Small intestine (tissue), 7 donors: ENCODE results near the gene TMPRSS5. TPM values are rescaled to one million over a fixed set of nuclear protein-coding genes. Genes with fewer than 3 reads are reported as not detected.
A peak's percentile ranks its signal among the peaks of the same experiment; 100 is the strongest.
"Not testable (repeated sequence)": the region's sequence is repeated elsewhere in the genome, so short reads cannot be mapped to it uniquely, and the experiment has no call there.

Experiments used
- DNase-seq, 2 donors: peaks; one replicate each; pipeline versions ENCODE4 v3.0.0 to v3.0.0-alpha.2; 2013
- FAIRE-seq: peaks from 2 replicates; lab custom pipeline; 2012; peaks lifted over from hg19 to GRCh38; lab: Jason Lieb, UNC
- H3K27ac ChIP-seq, 3 donors: one replicate each; pipeline ENCODE4 v1.5.1; 2013; ENCODE audit warnings: low read length in 2 of 3, mild to moderate bottlenecking in 2 of 3, control low read depth in 1 of 3, inconsistent platforms in 1 of 3, low read depth in 1 of 3, moderate library complexity in 1 of 3
- H3K27me3 ChIP-seq, 3 donors: one replicate each; pipeline ENCODE4 v1.6.1; 2013; ENCODE audit warnings: low read length in 3 of 3, inconsistent platforms in 1 of 3; ENCODE audit not compliant: control insufficient read depth in 3 of 3, insufficient read depth in 3 of 3
- H3K36me3 ChIP-seq, 3 donors: one replicate each; pipeline ENCODE4 v1.6.1; 2013; ENCODE audit warnings: low read length in 3 of 3, inconsistent platforms in 1 of 3, low read depth in 1 of 3, mild to moderate bottlenecking in 1 of 3, moderate library complexity in 1 of 3; ENCODE audit not compliant: control insufficient read depth in 3 of 3, insufficient read depth in 2 of 3
- H3K4me1 ChIP-seq, 3 donors: one replicate each; pipeline ENCODE4 v1.6.1; 2013; ENCODE audit warnings: low read length in 2 of 3, inconsistent platforms in 1 of 3, low read depth in 1 of 3, mild to moderate bottlenecking in 1 of 3, moderate library complexity in 1 of 3; ENCODE audit not compliant: control insufficient read depth in 3 of 3, insufficient read depth in 2 of 3
- H3K4me3 ChIP-seq, 3 donors: one replicate each; pipeline ENCODE4 v1.5.1; 2013; ENCODE audit warnings: low read length in 3 of 3, control low read depth in 1 of 3, inconsistent platforms in 1 of 3, low read depth in 1 of 3, mild to moderate bottlenecking in 1 of 3, moderate library complexity in 1 of 3
- H3K9me3 ChIP-seq, 2 donors: one replicate each; pipeline ENCODE4 v1.6.1; 2013; ENCODE audit warnings: low read depth in 1 of 2, low read length in 1 of 2; ENCODE audit not compliant: control insufficient read depth in 2 of 2, insufficient read depth in 1 of 2
- WGBS, 3 donors: extraction: QIAGEN DNeasy Blood & Tissue Kit; methylation state at CpG; one replicate each; pipeline ENCODE4 v1.1.7; 2013; 5-methylcytosine and 5-hydroxymethylcytosine counted together
- polyA plus RNA-seq, 4 donors: library from polyadenylated mRNA; stranded (reverse) in 3 of 4; unstranded in 1 of 4; fragments of 200-250 nt in 3 of 4; fragments of 120-200 nt in 1 of 4; gene quantifications; one replicate each; pipeline versions ENCODE4 v1.2.1 to v1.2.3, GENCODE V29; 2013
- donor health status: healthy with polysubstance abuse.
- donor health status: control.
- donor health status: control.
- donor health status: Bipolar disorder and iron deficiency.
- donor health status: healthy.

TMPRSS5 gene
- polyA plus RNA-seq, 4 donors, result 0.37 to 1.1 (median 0.42) TPM

- H3K36me3 ChIP-seq, result no peaks in the 10 kb centered on the region
- H3K9me3 ChIP-seq, result no peaks in the 10 kb centered on the region
- DNase-seq, result no peak
- H3K27me3 ChIP-seq, result no peaks in the 10 kb centered on the region
- 66 to 77% (median 75%) methylated on average over 5 of the region's 5 CpGs for WGBS, 3 donors
- FAIRE-seq, result no peak
- no peak overlapping the region for H3K4me3 ChIP-seq
- H3K27ac ChIP-seq, result peak overlapping the region in 2 of 3 donors; percentile 27 to 46
- H3K4me1 ChIP-seq, result peaks cover 0 to 5% (median 0%) of the 10 kb centered on the region in 3 donors
These were observed 19.3 kb upstream of the TMPRSS5 start for GRCh38 chr11:113725407-113725806.

- Histone ChIP-seq H3K36me3 (no peaks in the 10 kb centered on the region), H3K4me1 (peaks cover 0 to 5% (median 0%) of the 10 kb centered on the region in 3 donors), H3K27ac (no peak overlapping the region), H3K9me3 (no peaks in the 10 kb centered on the region), H3K27me3 (no peaks in the 10 kb centered on the region), H3K4me3 (no peak overlapping the region)
- WGBS, 3 donors, result 90 to 92% (median 91%) methylated on average over 3 of the region's 3 CpGs
- FAIRE-seq (no peak), DNase-seq (no peak)
These were observed 18.7 kb upstream of the TMPRSS5 start for GRCh38 chr11:113724778-113725177.

- FAIRE-seq (no peak), DNase-seq (no peak)
- peaks cover 0 to 5% (median 0%) of the 10 kb centered on the region in 3 donors for H3K4me1 ChIP-seq
- H3K36me3 ChIP-seq, result no peaks in the 10 kb centered on the region
- no peak overlapping the region for H3K4me3 ChIP-seq
- no peaks in the 10 kb centered on the region for H3K27me3 ChIP-seq
- WGBS, 3 donors, result 55 to 73% (median 72%) methylated on average over 4 of the region's 4 CpGs
- H3K9me3 ChIP-seq, result no peaks in the 10 kb centered on the region
- H3K27ac ChIP-seq, result no peak overlapping the region
These were observed 17.7 kb upstream of the TMPRSS5 start for GRCh38 chr11:113723787-113724186.

- Histone ChIP-seq H3K4me1 (peaks cover 0 to 5% (median 0%) of the 10 kb centered on the region in 3 donors), H3K27ac (no peak overlapping the region)
These were observed 16.8 kb upstream of the TMPRSS5 start for GRCh38 chr11:113722934-113723333.

GRCh38 chr11:113722221-113722620 is 16.1 kb upstream of the TMPRSS5 start:
- H3K9me3 ChIP-seq, result no peaks in the 10 kb centered on the region
- no peak overlapping the region for H3K27ac ChIP-seq
- no peaks in the 10 kb centered on the region for H3K27me3 ChIP-seq
- no peak for FAIRE-seq
- H3K4me3 ChIP-seq, result no peak overlapping the region
- no peaks in the 10 kb centered on the region for H3K36me3 ChIP-seq
- peaks cover 0 to 5% (median 0%) of the 10 kb centered on the region in 3 donors for H3K4me1 ChIP-seq
- no peak for DNase-seq
- 89 to 98% (median 96%) methylated on average over 4 of the region's 4 CpGs for WGBS, 3 donors

More at GRCh38 chr11:113722934-113723333, 16.8 kb upstream of the TMPRSS5 start:
- Histone ChIP-seq H3K36me3 (no peaks in the 10 kb centered on the region), H3K9me3 (no peaks in the 10 kb centered on the region), H3K27me3 (no peaks in the 10 kb centered on the region), H3K4me3 (no peak overlapping the region)
- WGBS, 3 donors, result 75 to 84% (median 82%) methylated on average over 3 of the region's 3 CpGs
- no peak for DNase-seq
- FAIRE-seq, result no peak

- Histone ChIP-seq H3K4me3 (no peak overlapping the region), H3K27ac (no peak overlapping the region), H3K36me3 (no peaks in the 10 kb centered on the region), H3K4me1 (peaks cover 0 to 2% (median 0%) of the 10 kb centered on the region in 3 donors), H3K27me3 (no peaks in the 10 kb centered on the region), H3K9me3 (no peaks in the 10 kb centered on the region)
- WGBS, 3 donors, result 95 to 98% (median 97%) methylated on average over 3 of the region's 3 CpGs
- FAIRE-seq (no peak), DNase-seq (no peak)
These were observed 15.5 kb upstream of the TMPRSS5 start for GRCh38 chr11:113721462-113722066.

GRCh38 chr11:113720478-113720877 is 14.4 kb upstream of the TMPRSS5 start:
- not testable (repeated sequence) for H3K4me1 ChIP-seq, H3K4me3 ChIP-seq, DNase-seq, H3K27me3 ChIP-seq, H3K36me3 ChIP-seq, H3K27ac ChIP-seq, FAIRE-seq, H3K9me3 ChIP-seq
- 46 to 83% (median 64%) methylated on average over 3 of the region's 3 CpGs for WGBS, 3 donors

- H3K4me1 ChIP-seq, result no peaks in the 10 kb centered on the region
- peaks cover 0 to 6% of the 10 kb centered on the region in 2 donors for H3K9me3 ChIP-seq
- WGBS, 3 donors, result 89 to 95% (median 91%) methylated on average over 2 of the region's 2 CpGs
- H3K4me3 ChIP-seq, result no peak overlapping the region
- FAIRE-seq (no peak), DNase-seq (no peak)
- no peaks in the 10 kb centered on the region for H3K27me3 ChIP-seq
- H3K36me3 ChIP-seq, result peaks cover 0 to 2% (median 0%) of the 10 kb centered on the region in 3 donors
- no peak overlapping the region for H3K27ac ChIP-seq
These were observed 9.9 kb upstream of the TMPRSS5 start for GRCh38 chr11:113715882-113716625.
